PC-3 (cell line): Measurements from ENCODE around the gene IL17D. TPM values are rescaled to one million over a fixed set of nuclear protein-coding genes. Genes with fewer than 3 reads are reported as not detected.

Experiments
- ATAC-seq: fragments of 200-7000 bp; cut with Tn5 transposase; 2 replicates; pipeline ENCODE4 v1.9.1; 2020; ENCODE audit warnings: mild to moderate bottlenecking, moderate library complexity
- BruUV-seq: library from RNA; stranded (reverse); fragments of 400-500 nt; replicated peaks from 2 replicates; lab custom pipeline; 2021; lab: Mats Ljungman, UMichigan
- CTCF ChIA-PET: fragments of 300-600 bp; sonication (Branson Sonifier 250); formaldehyde crosslinking; loops from one replicate; lab custom pipeline; 2022; ENCODE audit warnings: antibody characterized with exemption; lab: Charles Lee
- POLR2A ChIA-PET: fragments of 300-600 bp; sonication (Branson Sonifier 250); formaldehyde crosslinking; loops from one replicate; lab custom pipeline; 2022; ENCODE audit warnings: antibody characterized with exemption; ENCODE audit not compliant: unreplicated experiment; lab: Charles Lee
- DNase-seq: peaks from one replicate; pipeline ENCODE4 v3.0.0-alpha.2; 2015
- H2AFZ ChIP-seq: fragments of 300-600 bp; sonication (generic); 2 replicates; pipeline ENCODE4 v1.6.0; 2016; ENCODE audit warnings: antibody characterized with exemption, low read length
- H3F3A ChIP-seq: fragments of 300-600 bp; sonication (generic); one replicate; pipeline ENCODE4 v1.6.0; 2017; ENCODE audit warnings: antibody characterized with exemption, low read length, control low read depth, mild to moderate bottlenecking; ENCODE audit not compliant: unreplicated experiment
- H3K27ac ChIP-seq: fragments of 300-600 bp; sonication (generic); 2 replicates; pipeline ENCODE4 v1.5.1; 2016; ENCODE audit warnings: mild to moderate bottlenecking, low read length
- H3K27me3 ChIP-seq: fragments of 300-600 bp; sonication (generic); 2 replicates; pipeline ENCODE4 v1.6.1; 2016; ENCODE audit warnings: low read length, mixed read lengths
- H3K36me3 ChIP-seq: fragments of 300-600 bp; sonication (generic); 2 replicates; pipeline ENCODE4 v1.6.1; 2016; ENCODE audit warnings: low read depth, mixed run types, low read length, mixed read lengths
- H3K4me1 ChIP-seq: fragments of 300-600 bp; sonication (generic); 2 replicates; pipeline ENCODE4 v1.5.1; 2016; ENCODE audit warnings: low read length; ENCODE audit not compliant: insufficient read depth
- H3K4me2 ChIP-seq: fragments of 300-600 bp; sonication (generic); 2 replicates; pipeline ENCODE4 v1.6.0; 2016; ENCODE audit warnings: low read length
- H3K4me3 ChIP-seq: fragments of 300-600 bp; sonication (generic); 2 replicates; pipeline ENCODE4 v1.5.1; 2016; ENCODE audit warnings: mild to moderate bottlenecking, low read length, mixed read lengths
- H3K79me2 ChIP-seq: fragments of 300-600 bp; sonication (generic); 2 replicates; pipeline ENCODE4 v1.6.1; 2017; ENCODE audit warnings: low read length, mixed read lengths
- H3K9ac ChIP-seq: fragments of 300-600 bp; sonication (generic); 2 replicates; pipeline ENCODE4 v1.6.0; 2016; ENCODE audit warnings: mild to moderate bottlenecking, low read length
- H3K9me2 ChIP-seq: fragments of 300-600 bp; sonication (generic); replicated peaks from 2 replicates; pipeline ENCODE4 v1.6.1; 2016; ENCODE audit warnings: mixed run types, low read length, mixed read lengths
- H3K9me3 ChIP-seq: fragments of 300-600 bp; sonication (generic); 2 replicates; pipeline ENCODE4 v1.6.1; 2016; ENCODE audit warnings: low read length, mixed read lengths
- H4K20me1 ChIP-seq: fragments of 300-600 bp; sonication (generic); 2 replicates; pipeline ENCODE4 v1.6.1; 2016; ENCODE audit warnings: low read length, mixed read lengths
- CTCF ChIP-seq: fragments of 300-600 bp; sonication (generic); conservative IDR thresholded peaks from 2 replicates; pipeline ENCODE4 v1.5.1; 2017; ENCODE audit warnings: antibody characterized with exemption, low read depth, mild to moderate bottlenecking, low read length
- EZH2 ChIP-seq: fragments of 300-600 bp; sonication (generic); IDR thresholded peaks from one replicate; pipeline ENCODE4 v1.6.1; 2017; ENCODE audit warnings: antibody characterized with exemption, mild to moderate bottlenecking, low read length; ENCODE audit not compliant: unreplicated experiment
- EZH2phosphoT487 ChIP-seq: fragments of 300-600 bp; sonication (generic); IDR thresholded peaks from 2 replicates; pipeline ENCODE4 v1.6.1; 2018; ENCODE audit warnings: mild to moderate bottlenecking, antibody characterized with exemption, low read length, borderline replicate concordance
- intact Hi-C: fragments of 100-400 bp; cut with micrococcal nuclease; formaldehyde crosslinking; loops from 2 replicates; pipeline ENCODE4 v1.9.0; 2023
- total RNA-seq: library from RNA; depleted of rRNA; stranded (reverse); fragments of >200 nt; gene quantifications from 2 replicates; pipeline ENCODE4 v1.2.3, GENCODE V29; 2014

The IL17D gene
- total RNA-seq, 1 experiment from 2014 or later, result 1.1 TPM

GRCh38 chr13:20702530-20702914 is 977 bp upstream of the IL17D start:
- TF ChIP-seq EZH2 (no peak), CTCF (no peak)
- POLR2A ChIA-PET, result no interaction called here
- DNase-seq (no peak), ATAC-seq (no peak)
- Histone ChIP-seq H2AFZ (no peak overlapping the region), H3K9ac (peak overlapping the region; percentile 69; the same call in 1 of the 2 replicates), H3K36me3 (no peaks in the 10 kb centered on the region), H3K4me1 (peaks cover 25% of the 10 kb centered on the region), H3K27me3 (no peaks in the 10 kb centered on the region), H3K9me3 (no peaks in the 10 kb centered on the region), H3F3A (no peaks in the 10 kb centered on the region), H3K4me2 (peak overlapping the region; percentile 96), H4K20me1 (no peaks in the 10 kb centered on the region), H3K9me2 (no peaks in the 10 kb centered on the region), H3K4me3 (peak overlapping the region; percentile 88), H3K27ac (no peak overlapping the region), H3K79me2 (peaks cover 6% of the 10 kb centered on the region)
- intact Hi-C loops, result loop anchor here (2.0 to 5.0 kb wide), 3 partner anchors 85 to 208 kb away; partner anchors contain the start of gene IFT88
- TSS peak; percentile 71 for BruUV-seq
- CTCF ChIA-PET, result interaction anchor here (0.5 kb wide), 1 partner anchor 21 kb away, joined by 4 read pairs; no protein-coding TSS in a partner anchor

GRCh38 chr13:20703780-20704458 is 420 bp downstream of the IL17D start:
- Histone ChIP-seq H3K4me3 (peak overlapping the region; percentile 40; the same call in 1 of the 2 replicates), H3K9me2 (no peaks in the 10 kb centered on the region), H3K9ac (no peak overlapping the region), H3K27ac (no peak overlapping the region), H3K4me2 (no peak overlapping the region), H3K36me3 (no peaks in the 10 kb centered on the region), H3K79me2 (peaks cover 6% of the 10 kb centered on the region), H3K4me1 (peaks cover 25% of the 10 kb centered on the region), H2AFZ (no peak overlapping the region), H3K27me3 (no peaks in the 10 kb centered on the region), H3K9me3 (no peaks in the 10 kb centered on the region), H3F3A (no peaks in the 10 kb centered on the region), H4K20me1 (no peaks in the 10 kb centered on the region)
- ChIA-PET CTCF (interaction anchor here (0.5 to 1.0 kb wide), 4 partner anchors 49 to 524 kb away, joined by 3 to 4 read pairs (median 4); no protein-coding TSS in a partner anchor), POLR2A (no interaction called here)
- ATAC-seq (peak; percentile 84), DNase-seq (peak; percentile 94)
- TF ChIP-seq EZH2 (no peak), EZH2phosphoT487 (peak; percentile 81), CTCF (peak; percentile 26; the same call in 1 of the 2 replicates)
- BruUV-seq, result no TSS peak
- intact Hi-C loops, result loop anchor here (2.0 to 5.0 kb wide), 3 partner anchors 87 to 209 kb away; partner anchors contain the start of gene IFT88
